Left ventricle myocardium superior (tissue), 1 donor: ENCODE measurements around the gene VPS50. TPM values are rescaled to one million over a fixed set of nuclear protein-coding genes. Genes with fewer than 3 reads are reported as not detected.
A peak's percentile ranks its signal among the peaks of the same experiment; 100 is the strongest.

Source experiments
- ATAC-seq: fragments of 200-7000 bp; cut with Tn5 transposase; one replicate; pipeline ENCODE4 v1.9.1; 2020; ENCODE audit warnings: mild to moderate bottlenecking, moderate library complexity
- DNase-seq: peaks from one replicate; pipeline ENCODE4 v3.0.0-alpha.2; 2020
- intact Hi-C: fragments of 100-400 bp; cut with micrococcal nuclease; formaldehyde crosslinking; loops from one replicate; pipeline ENCODE4 v1.11.0; 2022
- long read RNA-seq: library from polyadenylated mRNA; unstranded; transcript quantifications from one replicate; pipeline ENCODE4 v2.0.0, GENCODE V29; 2021
- total RNA-seq: library from RNA; stranded (reverse); fragmentation: NEBNext Ultra II Directional; extraction: Animal tissue kit (Norgen Biotek cat#: 25700); gene quantifications from one replicate; pipeline ENCODE4 v1.2.1, GENCODE V29; 2021
- donor health status: DM: no; HTN: yes; CAD: no; lungs with severe emphysema.

The VPS50 gene
- 17.7 TPM for total RNA-seq
- long read RNA-seq, transcript VPS50-202 (28 exons, 3,613 nt): major isoform, 29 of 35 reads
- long read RNA-seq, partial matches to known transcripts: 2 of 35 reads
- long read RNA-seq, other reads (novel, unspliced or antisense): 4 of 35 reads

DNA sequence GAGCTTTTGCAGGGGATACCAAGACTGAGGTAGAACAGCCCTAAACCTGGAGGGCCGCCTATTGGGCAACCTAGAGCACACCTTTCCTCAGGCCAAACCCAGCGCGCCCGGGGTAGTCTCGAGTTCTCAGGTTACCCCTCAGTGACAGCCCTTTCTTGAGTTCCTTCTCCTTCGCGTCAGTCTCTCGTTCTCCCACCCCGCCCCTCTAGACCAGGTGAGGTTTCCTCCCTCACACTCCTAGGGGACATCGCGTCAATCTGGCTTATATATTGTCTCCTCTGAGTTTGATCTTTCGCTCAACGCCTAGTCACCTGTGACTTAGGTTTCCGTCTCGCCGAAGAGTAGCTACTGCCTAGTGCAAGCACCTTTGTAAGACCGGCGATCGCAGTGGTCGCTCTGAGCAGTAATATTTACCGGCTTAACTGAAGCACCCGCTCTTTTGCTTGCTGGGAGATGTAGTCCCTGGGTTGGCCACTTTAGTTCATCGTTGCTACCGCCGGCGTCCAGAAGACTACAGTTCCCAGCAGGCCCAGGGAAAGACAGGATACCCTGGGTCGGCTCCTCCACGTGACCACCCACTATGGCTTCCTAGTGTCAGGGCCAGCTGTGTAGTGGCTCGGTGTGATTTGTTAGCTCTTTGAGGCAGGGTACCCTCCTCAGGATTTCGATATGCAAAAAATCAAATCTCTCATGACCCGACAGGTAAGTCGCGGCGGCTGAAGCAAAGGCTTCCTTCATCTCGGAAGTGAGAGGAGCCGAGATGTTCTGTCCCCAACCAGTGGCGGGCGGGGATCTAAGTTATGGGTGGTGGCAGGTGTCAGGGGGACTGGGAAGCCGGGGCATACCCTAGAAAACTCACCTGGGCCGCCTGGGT, at the start of gene VPS50:
VPS50 (plus strand) TSS at position 568 of the 874 bp plus-strand sequence; CDS start at position 670, 102 bp downstream.
- intact Hi-C loops: no loop called here
- DNase-seq: peak; percentile 93
- peak; percentile 100 for ATAC-seq

DNA sequence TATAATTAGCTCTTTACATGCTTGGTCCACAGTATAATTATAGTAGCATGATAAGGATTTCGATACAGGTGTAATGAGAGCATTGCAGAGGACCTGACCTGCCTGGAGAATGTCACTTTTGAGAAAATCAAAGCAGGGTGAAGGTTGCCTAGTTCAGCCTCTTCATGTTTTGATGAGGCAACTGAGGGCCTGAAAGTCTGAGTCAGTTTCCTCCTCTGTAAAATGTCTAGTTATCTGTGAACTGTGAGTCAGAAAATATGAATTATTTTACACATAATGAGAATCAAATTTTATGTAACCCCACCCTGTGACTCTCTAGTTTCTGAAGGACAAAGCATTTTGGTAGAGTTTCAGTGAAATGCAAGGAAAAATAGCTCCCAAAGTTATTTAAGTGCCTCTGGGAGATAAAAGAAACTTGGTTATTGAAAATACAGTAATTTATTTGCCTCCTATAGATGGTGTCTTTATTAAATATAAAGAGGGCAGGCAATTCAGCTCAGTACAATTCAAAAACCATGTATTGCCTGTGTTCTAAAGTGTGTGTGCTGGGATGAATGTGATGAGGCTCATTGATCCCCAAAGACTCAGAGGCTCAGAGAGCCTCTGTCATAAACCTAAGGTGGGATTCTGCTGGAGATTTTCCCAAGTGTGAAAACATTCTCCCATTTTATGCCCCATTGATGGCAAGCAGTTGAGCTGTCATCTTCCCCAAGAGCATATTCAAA, 46.7 kb upstream of the VPS50 start:
- intact Hi-C loops: no loop called here
- DNase-seq (no peak), ATAC-seq (no peak)

DNA sequence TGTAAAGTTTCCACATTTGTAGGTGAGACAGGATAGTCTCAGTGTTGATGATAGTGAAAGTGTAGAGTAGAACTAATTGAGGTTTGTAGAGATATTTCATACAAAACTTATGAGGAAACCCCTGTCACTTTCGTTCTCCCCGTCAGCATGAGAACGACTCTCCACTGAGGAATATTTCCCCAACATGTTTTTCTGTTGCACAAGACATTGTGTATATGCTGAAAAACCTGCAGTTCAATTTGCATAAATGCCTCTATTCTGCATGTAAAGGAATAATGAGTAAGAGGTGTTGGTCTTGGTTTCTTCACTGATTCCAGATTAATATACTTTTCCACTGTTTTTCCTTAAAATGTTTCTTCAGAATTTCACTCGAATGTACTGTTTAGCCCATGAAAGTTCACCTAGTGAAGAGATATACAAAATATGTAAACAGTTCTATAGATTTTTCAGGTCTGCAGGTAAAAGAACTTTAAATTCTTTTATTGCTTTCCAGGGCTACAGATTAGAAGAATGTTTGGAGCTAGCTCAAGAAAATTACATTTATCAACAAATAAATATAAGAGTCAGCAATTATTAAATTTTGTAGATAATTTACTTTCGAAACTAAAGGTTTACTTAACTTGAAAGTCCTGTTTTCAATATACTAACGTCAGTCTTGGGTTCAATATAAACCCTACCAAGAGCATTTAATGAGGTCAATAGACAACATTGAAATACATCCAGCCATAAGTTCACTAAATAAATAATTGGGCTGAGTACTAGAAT, 43.1 kb upstream of the VPS50 start:
- intact Hi-C loops: no loop called here
- ATAC-seq: no peak
- no peak for DNase-seq

- no peak for DNase-seq
- ATAC-seq: no peak
- intact Hi-C loops: no loop called here
Measured at GRCh38 chr7:93194386-93194785, 37.8 kb upstream of the VPS50 start.

- intact Hi-C loops: no loop called here
- ATAC-seq (no peak), DNase-seq (no peak)
Measured at GRCh38 chr7:93196336-93196735, 35.8 kb upstream of the VPS50 start.

GRCh38 chr7:93198472-93198871, 33.7 kb upstream of the VPS50 start:
- no peak for ATAC-seq
- no peak for DNase-seq
- intact Hi-C loops: no loop called here

- intact Hi-C loops: no loop called here
- DNase-seq: no peak
- ATAC-seq: no peak
Measured at GRCh38 chr7:93202594-93203250, 29.4 kb upstream of the VPS50 start.

DNA sequence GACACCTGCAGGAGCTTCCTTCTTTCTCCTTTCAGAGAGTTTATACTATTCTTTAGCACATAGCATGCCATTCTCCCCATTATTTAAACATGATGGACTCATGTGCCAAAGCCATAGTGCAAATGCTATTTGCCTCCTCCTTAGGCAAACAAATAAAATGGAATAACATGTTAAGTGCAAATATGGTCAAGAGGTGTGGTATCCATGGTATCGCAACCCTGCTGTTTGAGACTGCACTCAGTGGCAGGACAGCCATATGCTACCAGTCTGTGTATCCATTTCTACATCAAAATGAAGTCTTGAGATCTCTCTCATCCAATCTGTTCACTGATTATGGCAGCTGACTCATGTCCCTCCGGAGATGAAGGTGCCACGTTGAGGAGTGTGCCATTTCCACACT, 28.7 kb upstream of the VPS50 start:
- DNase-seq (no peak), ATAC-seq (no peak)
- intact Hi-C loops: no loop called here

DNA sequence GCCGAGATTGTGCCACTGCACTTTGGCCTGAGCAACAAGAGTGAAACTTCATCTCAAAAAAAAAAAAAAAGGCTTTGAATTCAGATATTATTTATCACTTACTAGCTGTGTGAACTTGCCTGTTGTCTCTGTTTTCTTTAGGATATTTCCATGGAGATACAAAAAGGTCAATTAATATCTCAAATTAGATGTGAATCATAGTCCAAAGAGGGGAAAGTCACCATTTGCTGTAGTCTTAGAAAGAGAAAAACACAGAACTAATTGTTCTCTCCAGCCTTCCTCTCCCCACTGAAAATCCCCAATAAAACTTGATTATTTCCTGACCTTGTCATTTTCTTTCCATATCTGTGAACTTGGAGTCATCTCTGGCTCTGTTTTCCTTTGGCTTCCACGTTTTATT, 27.1 kb upstream of the VPS50 start:
- intact Hi-C loops: no loop called here

GRCh38 chr7:93211228-93211818, 20.8 kb upstream of the VPS50 start:
- no peak for DNase-seq
- ATAC-seq: no peak
- intact Hi-C loops: no loop called here

More for the DNA sequence above, 27.1 kb upstream of the VPS50 start:
- DNase-seq (no peak), ATAC-seq (no peak)

DNA sequence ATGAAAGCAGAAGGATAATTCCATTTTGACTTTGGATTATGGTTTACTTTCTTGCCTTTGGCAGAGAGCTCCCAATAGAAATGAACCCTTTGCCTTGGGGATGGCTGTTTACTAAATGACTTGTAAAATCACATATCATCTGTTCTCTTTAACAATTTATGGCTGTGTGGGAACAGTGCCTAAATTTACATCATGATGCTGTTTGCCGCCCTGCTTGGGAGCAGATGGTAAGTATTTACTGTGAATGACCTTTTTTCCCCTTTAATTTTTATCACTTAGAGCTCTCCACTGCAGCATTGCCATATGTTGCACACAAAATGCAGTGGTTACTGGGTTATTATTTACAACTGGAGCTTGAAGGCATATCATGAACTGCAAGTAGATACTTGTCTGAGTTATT, 19.3 kb upstream of the VPS50 start:
- DNase-seq (no peak), ATAC-seq (no peak)
- intact Hi-C loops: no loop called here

GRCh38 chr7:93218997-93219827, 13.0 kb upstream of the VPS50 start:
- intact Hi-C loops: no loop called here
- no peak for ATAC-seq
- no peak for DNase-seq

- ATAC-seq (no peak), DNase-seq (no peak)
- intact Hi-C loops: no loop called here
Measured at GRCh38 chr7:93219868-93220267, 12.3 kb upstream of the VPS50 start.

- no peak for ATAC-seq
Measured at GRCh38 chr7:93226310-93226709, 5.9 kb upstream of the VPS50 start, which contains the start of gene HEPACAM2. Gene HEPACAM2, minus strand, starts transcription at chr7:93226469.

GRCh38 chr7:93228302-93228701, 3.9 kb upstream of the VPS50 start:
- ATAC-seq (no peak), DNase-seq (no peak)
- intact Hi-C loops: no loop called here

More at GRCh38 chr7:93226310-93226709, 5.9 kb upstream of the VPS50 start, which contains the start of gene HEPACAM2:
- DNase-seq: no peak
- intact Hi-C loops: no loop called here

DNA sequence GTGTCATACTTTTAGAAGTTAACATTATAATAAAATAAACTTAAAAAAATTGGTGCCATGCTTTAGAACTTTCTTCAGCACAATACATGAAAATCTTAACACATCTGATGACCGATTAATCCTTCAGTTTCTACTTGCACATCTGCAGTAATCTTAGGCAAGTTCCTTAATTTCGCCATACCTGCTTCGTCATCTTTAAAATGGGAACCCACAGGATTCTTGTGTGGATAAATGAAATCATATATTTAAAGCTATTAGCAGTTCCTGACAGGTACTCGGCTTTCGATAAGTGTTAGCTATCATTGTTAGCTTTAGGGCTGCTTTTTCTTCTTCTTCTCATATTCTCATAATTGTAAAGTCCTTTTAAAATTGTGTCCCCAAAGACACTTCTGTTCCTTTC, 907 bp upstream of the VPS50 start:
- DNase-seq (no peak), ATAC-seq (no peak)
- intact Hi-C loops: no loop called here

DNA sequence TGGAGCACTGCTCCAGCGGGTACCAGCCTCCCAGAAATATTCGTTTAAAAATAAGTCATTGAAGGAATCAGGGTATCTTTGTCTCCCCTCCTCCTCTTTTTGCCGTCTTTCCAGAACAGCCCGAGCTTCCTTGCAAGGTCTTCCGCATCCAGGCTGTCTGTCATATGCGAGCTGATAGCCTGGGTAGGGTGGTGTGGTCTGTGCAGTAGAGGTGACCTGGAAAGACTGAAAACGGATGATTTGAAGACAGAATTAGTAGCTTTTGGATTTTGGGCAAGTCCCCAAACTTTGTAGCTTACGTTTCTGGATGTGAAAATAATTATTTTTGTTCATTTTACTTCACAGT, 480 bp downstream of the VPS50 start:
- intact Hi-C loops: no loop called here
- DNase-seq: no peak
- peak; percentile 6 for ATAC-seq

GRCh38 chr7:93235541-93235940, 3.4 kb downstream of the VPS50 start:
- intact Hi-C loops: no loop called here
- DNase-seq (no peak), ATAC-seq (no peak)
